Stomach (tissue), 9 donors: Measurements from ENCODE around the gene ELAVL1. TPM values are rescaled to one million over a fixed set of nuclear protein-coding genes. Genes with fewer than 3 reads are reported as not detected.
A peak's percentile ranks its signal among the peaks of the same experiment; 100 is the strongest.
"Not testable (repeated sequence)": the region's sequence is repeated elsewhere in the genome, so short reads cannot be mapped to it uniquely, and the experiment has no call there.

ENCODE experiments used
- DNase-seq, 2 donors: peaks; one replicate each; pipeline versions ENCODE4 v3.0.0 to v3.0.0-alpha.2; 2013 to 2019
- H3K27ac ChIP-seq, 5 donors: fragments of 200-600 bp in 4 of 5; sonication (generic) in 4 of 5; one replicate each; pipeline ENCODE4 v1.5.1; 2013 to 2019; ENCODE audit warnings: mild to moderate bottlenecking in 1 of 5, moderate library complexity in 1 of 5
- H3K27me3 ChIP-seq, 3 donors: fragments of 200-600 bp; sonication (generic); one replicate each; pipeline ENCODE4 v1.5.1; 2017 to 2019; ENCODE audit warnings: mixed run types in 1 of 3
- H3K36me3 ChIP-seq, 4 donors: fragments of 200-600 bp; sonication (generic); 1 replicate in 3 of 4; 2 replicates in 1 of 4; pipeline ENCODE4 v1.5.1; 2016 to 2019
- H3K4me1 ChIP-seq, 4 donors: fragments of 200-600 bp; sonication (generic); one replicate each; pipeline ENCODE4 v1.5.1; 2016 to 2019
- H3K4me3 ChIP-seq, 4 donors: fragments of 200-600 bp; sonication (generic) in 3 of 4; one replicate each; pipeline ENCODE4 v1.5.1; 2016 to 2019; ENCODE audit warnings: mild to moderate bottlenecking in 1 of 4
- H3K9me3 ChIP-seq, 4 donors: fragments of 200-600 bp; sonication (generic); one replicate each; pipeline ENCODE4 v1.5.1; 2016 to 2019
- EP300 ChIP-seq: sonication (generic); formaldehyde crosslinking; IDR thresholded peaks from one replicate; pipeline ENCODE4 v1.6.1; 2017; ENCODE audit warnings: antibody characterized with exemption
- POLR2A ChIP-seq, 4 donors: fragments of 450-650 bp; IDR thresholded peaks; one replicate each; pipeline ENCODE4 v1.6.1; 2016; ENCODE audit warnings: antibody characterized with exemption in 4 of 4, control low read depth in 2 of 4, mild to moderate bottlenecking in 1 of 4, moderate library complexity in 1 of 4
- POLR2AphosphoS5 ChIP-seq, 3 donors: sonication (generic); formaldehyde crosslinking; IDR thresholded peaks; one replicate each; pipeline ENCODE4 v1.6.1; 2016; ENCODE audit warnings: antibody characterized with exemption in 3 of 3
- WGBS, 5 donors: extraction: QIAGEN DNeasy Blood & Tissue Kit in 3 of 5; methylation state at CpG; one replicate each; pipeline versions ENCODE4 v1.1.5 to v1.1.7; 2013 to 2018; 5-methylcytosine and 5-hydroxymethylcytosine counted together
- intact Hi-C: fragments of 100-400 bp; cut with DNase I; formaldehyde crosslinking; loops from one replicate; pipeline ENCODE4 v1.15.1; 2023; ENCODE audit warnings: low total_unique reads
- polyA plus RNA-seq, 3 donors: library from polyadenylated mRNA; stranded (reverse); fragments of 200-250 nt; gene quantifications; one replicate each; pipeline ENCODE4 v1.2.3, GENCODE V29; 2013
- total RNA-seq, 5 donors: library from RNA; depleted of rRNA; stranded (reverse); fragments of >200 nt; gene quantifications; one replicate each; pipeline versions ENCODE4 v1.1.0 to v1.2.3, GENCODE V29; 2014 to 2016
- TF ChIP-seq, protein P1 (sequence below), 7 experiments: fragments of 450-650 bp in 4 of 7; fragments of 200-600 bp in 3 of 7; sonication (generic) in 3 of 7; IDR thresholded peaks; one replicate each; pipeline ENCODE4 v1.5.1; 2016 to 2019; ENCODE audit warnings: antibody characterized with exemption in 7 of 7, control low read depth in 2 of 7, mild to moderate bottlenecking in 1 of 7
- donor health status: healthy with polysubstance abuse.
- donor health status: Bipolar disorder and iron deficiency.
- donor health status: healthy.

ELAVL1 gene
- total and polyA plus RNA-seq, 8 donors, result 11.2 to 50.2 (median 19.3) TPM

DNA sequence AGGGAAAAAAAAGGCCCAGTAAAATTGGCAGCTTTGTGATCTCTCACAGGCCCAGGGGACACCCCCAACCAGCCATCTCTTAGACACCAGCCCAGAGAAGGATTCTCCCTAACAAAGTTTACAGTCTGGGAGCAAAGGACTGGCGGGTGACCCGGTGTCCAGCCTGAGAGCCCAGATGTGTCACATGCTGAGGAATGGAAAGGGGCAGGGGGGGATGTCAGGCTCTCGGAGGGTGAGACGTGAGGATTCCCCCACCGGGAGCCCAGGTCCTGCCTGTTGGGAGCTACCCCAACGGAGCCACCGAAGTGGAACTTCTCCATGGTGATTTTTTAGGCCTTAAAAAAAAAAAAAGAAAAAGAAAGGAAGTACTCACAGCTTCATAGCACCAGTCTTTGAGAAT lies 74.7 kb downstream of the ELAVL1 start:
- intact Hi-C loops, result no loop called here
- Histone ChIP-seq H3K4me1 (peaks cover 19 to 57% (median 37%) of the 10 kb centered on the region in 4 donors), H3K36me3 (peaks cover 51 to 64% (median 60%) of the 10 kb centered on the region in 4 donors), H3K4me3 (no peak overlapping the region), H3K9me3 (no peaks in the 10 kb centered on the region), H3K27ac (peak overlapping the region in 4 of 5 donors; percentile 42 to 89 (median 82)), H3K27me3 (peaks cover 0 to under 1% (median 0%) of the 10 kb centered on the region in 3 donors)
- TF ChIP-seq EP300 (no peak), POLR2AphosphoS5 (IDR thresholded peaks at IDR 0.05) (no peak), POLR2A (IDR thresholded peaks at IDR 0.05) (no peak)
- TF ChIP-seq, protein P1, sequence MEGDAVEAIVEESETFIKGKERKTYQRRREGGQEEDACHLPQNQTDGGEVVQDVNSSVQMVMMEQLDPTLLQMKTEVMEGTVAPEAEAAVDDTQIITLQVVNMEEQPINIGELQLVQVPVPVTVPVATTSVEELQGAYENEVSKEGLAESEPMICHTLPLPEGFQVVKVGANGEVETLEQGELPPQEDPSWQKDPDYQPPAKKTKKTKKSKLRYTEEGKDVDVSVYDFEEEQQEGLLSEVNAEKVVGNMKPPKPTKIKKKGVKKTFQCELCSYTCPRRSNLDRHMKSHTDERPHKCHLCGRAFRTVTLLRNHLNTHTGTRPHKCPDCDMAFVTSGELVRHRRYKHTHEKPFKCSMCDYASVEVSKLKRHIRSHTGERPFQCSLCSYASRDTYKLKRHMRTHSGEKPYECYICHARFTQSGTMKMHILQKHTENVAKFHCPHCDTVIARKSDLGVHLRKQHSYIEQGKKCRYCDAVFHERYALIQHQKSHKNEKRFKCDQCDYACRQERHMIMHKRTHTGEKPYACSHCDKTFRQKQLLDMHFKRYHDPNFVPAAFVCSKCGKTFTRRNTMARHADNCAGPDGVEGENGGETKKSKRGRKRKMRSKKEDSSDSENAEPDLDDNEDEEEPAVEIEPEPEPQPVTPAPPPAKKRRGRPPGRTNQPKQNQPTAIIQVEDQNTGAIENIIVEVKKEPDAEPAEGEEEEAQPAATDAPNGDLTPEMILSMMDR (IDR thresholded peaks at IDR 0.05), result no peak
- 78 to 92% (median 79%) methylated on average over 7 of the region's 7 CpGs for WGBS, 5 donors
- DNase-seq, result peak in 1 of 2 donors; percentile 12

DNA sequence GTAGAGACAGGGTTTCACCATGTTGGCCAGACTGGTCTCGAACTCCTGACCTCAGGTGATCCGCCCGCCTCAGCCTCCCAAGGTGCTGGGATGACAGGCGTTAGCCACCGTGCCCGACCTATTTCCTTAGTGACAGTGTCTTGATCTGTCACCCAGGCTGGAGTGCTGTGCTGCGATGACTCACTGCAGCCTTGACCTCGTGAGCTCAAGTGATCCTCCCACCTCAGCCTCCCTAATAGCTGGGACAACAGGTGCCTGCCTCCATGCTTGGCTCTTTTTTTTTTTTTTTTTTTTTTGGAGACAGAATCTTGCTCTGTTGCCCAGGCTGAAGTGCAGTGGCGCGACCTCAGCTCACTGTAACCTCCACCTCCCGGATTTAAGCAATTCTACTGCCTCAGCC lies 75.4 kb downstream of the ELAVL1 start:
- intact Hi-C loops, H3K4me3 ChIP-seq, H3K9me3 ChIP-seq, H3K27me3 ChIP-seq: not testable (repeated sequence)
- Histone ChIP-seq H3K36me3 (peaks cover 43 to 56% (median 53%) of the 10 kb centered on the region in 4 donors), H3K27ac (peak overlapping the region in 4 of 5 donors; percentile 42 to 89 (median 82)), H3K4me1 (peaks cover 26 to 65% (median 44%) of the 10 kb centered on the region in 4 donors)
- peak in 1 of 2 donors; percentile 6 for DNase-seq
- 80 to 93% (median 87%) methylated on average over 8 to 11 of the region's 11 CpGs for WGBS, 5 donors

DNA sequence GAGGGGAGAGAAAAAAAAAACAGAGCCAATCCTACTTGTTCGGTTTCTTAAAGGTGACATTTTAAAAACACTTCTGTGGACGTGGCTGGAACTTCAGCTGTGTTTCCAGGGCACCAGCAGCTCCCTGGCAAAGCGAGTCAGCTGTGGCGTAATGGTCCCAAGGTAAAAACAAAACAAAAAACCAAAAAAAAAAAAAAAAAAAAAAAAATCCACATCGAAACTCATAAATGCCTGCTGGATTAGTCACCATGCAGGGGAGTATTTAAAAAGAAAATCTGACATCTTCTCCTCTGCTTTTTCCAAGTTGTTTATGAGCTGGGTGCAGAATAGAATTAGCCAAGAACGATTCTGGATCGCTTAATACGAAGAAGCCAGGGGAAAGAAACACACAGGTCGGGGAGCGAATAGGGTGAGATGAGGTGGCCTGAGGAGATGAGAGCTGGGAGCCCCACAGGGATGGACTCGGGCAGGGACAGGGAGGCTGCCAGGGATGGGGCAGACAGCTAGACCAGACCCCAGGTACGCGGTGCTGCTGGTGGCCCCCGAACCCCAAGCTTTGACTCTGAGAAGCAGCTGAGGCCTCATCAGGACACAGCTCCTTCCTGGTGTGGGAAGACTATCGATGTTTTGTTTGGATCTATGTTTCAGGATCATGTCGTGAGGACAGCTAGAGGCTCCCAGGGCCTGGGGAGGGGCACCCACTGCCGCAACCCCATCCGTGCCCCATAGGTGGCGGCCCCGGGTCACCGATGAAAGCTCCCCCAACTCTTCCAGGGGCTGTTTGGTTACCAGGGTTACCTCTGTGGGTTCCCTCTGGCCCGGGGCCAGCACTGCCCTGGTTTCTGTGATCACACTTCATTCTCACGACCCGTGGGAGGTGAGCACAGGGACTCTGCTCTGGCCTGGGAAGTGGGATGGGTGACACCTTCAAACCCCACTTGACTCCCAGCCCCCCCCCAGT lies 76.4 kb downstream of the ELAVL1 start:
- intact Hi-C loops, result loop anchor here (10.0 kb wide), 1 partner anchor 74 kb away; no protein-coding TSS in a partner anchor
- H3K4me3 ChIP-seq, result no peak overlapping the region

GRCh38 chr19:7928334-7928706 lies 77.1 kb downstream of the ELAVL1 start:
- peaks cover 33 to 80% (median 56%) of the 10 kb centered on the region in 4 donors for H3K4me1 ChIP-seq
- intact Hi-C loops, result loop anchor here (10.0 kb wide), 1 partner anchor 74 kb away; no protein-coding TSS in a partner anchor
- H3K9me3 ChIP-seq, result no peaks in the 10 kb centered on the region
- H3K4me3 ChIP-seq, result no peak overlapping the region
- peaks cover 0 to 12% (median 9%) of the 10 kb centered on the region in 3 donors for H3K27me3 ChIP-seq
- peaks cover 26 to 39% (median 37%) of the 10 kb centered on the region in 4 donors for H3K36me3 ChIP-seq
- peak in 1 of 2 donors; percentile 20 for DNase-seq
- H3K27ac ChIP-seq, result peak overlapping the region in 4 of 5 donors; percentile 57 to 89 (median 82)
- TF ChIP-seq POLR2AphosphoS5 (IDR thresholded peaks at IDR 0.05), result no peak
- TF ChIP-seq POLR2A (IDR thresholded peaks at IDR 0.05), result no peak
- TF ChIP-seq, protein P1 (IDR thresholded peaks at IDR 0.05), result no peak
- TF ChIP-seq EP300, result no peak
- WGBS, 5 donors, result 60 to 85% (median 72%) methylated on average over 9 of the region's 9 CpGs

More for the DNA sequence above, 76.4 kb downstream of the ELAVL1 start:
- TF ChIP-seq POLR2AphosphoS5 (IDR thresholded peaks at IDR 0.05) (no peak), EP300 (no peak)
- TF ChIP-seq, protein P1 (IDR thresholded peaks at IDR 0.05), result peak in 1 of 7 experiments; percentile 23
- peak in 1 of 2 donors; percentile 70 for DNase-seq
- 51 to 69% (median 58%) methylated on average over 18 to 24 of the region's 24 CpGs for WGBS, 5 donors
- H3K27ac ChIP-seq, result peak overlapping the region in 4 of 5 donors; percentile 57 to 89 (median 82)
- H3K36me3 ChIP-seq, result peaks cover 33 to 46% (median 43%) of the 10 kb centered on the region in 4 donors
- peaks cover 33 to 75% (median 52%) of the 10 kb centered on the region in 4 donors for H3K4me1 ChIP-seq
- H3K9me3 ChIP-seq, result no peaks in the 10 kb centered on the region
- peaks cover 0 to 12% (median 9%) of the 10 kb centered on the region in 3 donors for H3K27me3 ChIP-seq
